T-helper 2 cell (primary cell): ENCODE results near the gene KAT7.
"Not testable (repeated sequence)": the region's sequence is repeated elsewhere in the genome, so short reads cannot be mapped to it uniquely, and the experiment has no call there.

Source experiments
- DNase-seq, 5 experiments: peaks; one replicate each; pipeline versions ENCODE4 v3.0.0 to v3.0.0-alpha.2; 2012 to 2022

Gene KAT7

DNA sequence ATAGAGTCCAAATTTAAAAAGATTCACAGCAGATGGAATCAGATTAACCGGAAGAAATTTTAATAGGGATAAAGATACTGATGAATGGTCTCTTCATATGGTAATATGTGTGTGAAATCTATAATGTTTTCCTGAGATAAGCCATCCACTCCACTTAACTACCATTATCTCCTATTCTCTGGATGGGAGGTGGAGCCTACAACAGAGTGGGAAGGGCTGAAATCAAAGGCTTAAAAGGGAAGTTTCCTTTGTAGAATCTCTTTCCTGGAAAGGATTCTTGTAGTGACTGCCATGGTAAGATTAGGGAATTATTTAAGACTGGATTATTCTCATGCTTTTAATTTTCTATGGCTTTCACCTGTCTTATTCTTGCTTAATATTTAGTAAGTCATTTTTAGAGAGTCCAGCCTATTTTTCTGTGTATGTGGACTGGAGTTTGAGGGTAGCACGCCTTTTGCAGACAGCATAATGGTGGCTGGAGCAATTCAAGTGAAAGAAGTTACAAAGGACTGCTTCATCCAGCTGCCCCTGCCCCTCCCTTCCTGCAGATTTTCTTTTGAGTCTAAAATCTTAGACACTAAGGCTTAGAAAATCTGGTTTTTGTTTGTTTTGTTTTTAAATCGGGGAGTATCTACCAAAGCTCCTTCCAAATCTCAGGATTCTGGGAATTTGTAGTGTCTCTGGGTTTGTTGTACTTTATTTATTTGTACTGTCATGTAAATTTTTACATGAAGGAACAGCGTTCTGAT, 26.5 kb downstream of the KAT7 start:
- DNase-seq = no peak

DNA sequence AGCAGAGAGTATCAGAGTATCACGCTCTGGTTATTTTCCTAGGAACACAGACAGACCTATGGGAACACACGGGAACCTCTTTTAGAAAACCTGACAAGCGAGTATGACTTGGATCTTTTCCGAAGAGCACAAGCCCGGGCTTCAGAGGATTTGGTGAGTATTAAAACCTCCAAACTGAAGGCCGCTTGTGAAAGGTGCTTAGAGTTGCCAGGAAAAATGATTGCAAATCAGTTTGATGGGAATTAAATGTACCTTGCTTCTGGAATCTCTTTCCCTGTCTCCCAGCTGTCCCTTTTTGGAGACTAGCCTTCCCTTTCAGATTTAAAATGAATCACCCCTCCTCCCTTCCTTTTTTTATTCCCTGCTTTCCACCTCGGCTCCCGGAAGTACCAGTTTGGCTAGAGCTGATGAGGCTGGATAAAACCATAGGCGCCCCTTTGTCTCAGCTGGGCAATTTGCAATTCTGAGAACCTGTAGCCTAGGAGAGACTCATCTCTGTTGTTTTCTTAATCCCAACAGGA, 27.3 kb downstream of the KAT7 start:
- no peak for DNase-seq

DNA sequence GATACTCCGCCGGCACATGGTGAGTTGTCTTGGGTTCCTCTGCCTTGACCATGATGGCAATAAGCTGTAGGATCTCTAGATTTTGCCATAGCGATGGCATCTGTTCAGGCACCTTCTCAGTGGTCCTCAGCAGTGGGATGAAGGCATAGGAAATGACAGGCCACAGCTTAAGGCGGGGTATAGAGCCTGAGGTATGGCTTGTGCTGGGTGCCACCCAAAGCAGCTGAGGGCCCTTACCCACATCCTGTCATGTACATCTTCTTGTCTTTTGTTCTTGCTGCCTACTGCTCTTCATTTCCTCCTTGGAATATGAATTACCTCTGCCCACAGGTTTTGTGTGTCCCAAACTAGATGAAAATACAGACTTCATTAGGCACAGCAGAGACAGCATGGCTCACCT, 29.5 kb downstream of the KAT7 start:
- peak in 4 of 5 experiments; percentile 11 to 93 (median 56) for DNase-seq

DNA sequence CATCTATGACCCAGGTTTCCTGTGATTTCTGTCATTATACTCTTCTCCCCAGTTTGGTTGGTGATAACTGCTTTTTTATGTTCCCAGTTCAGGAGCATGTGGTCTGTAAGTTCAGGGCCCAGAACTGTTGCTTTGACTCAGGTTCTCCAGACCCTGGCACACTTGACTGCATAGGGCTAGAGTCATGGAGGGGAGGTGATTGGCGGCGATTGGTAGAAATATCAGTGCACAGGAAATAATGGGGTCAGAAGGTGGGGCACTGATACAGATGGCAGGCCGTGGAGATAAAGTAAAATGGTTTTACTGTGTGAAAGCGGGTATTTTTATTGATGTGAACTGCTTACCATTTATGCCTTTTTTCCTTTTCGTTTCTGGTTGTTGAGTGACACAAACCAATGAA, 30.7 kb downstream of the KAT7 start:
- DNase-seq = peak in 1 of 5 experiments; percentile 16

DNA sequence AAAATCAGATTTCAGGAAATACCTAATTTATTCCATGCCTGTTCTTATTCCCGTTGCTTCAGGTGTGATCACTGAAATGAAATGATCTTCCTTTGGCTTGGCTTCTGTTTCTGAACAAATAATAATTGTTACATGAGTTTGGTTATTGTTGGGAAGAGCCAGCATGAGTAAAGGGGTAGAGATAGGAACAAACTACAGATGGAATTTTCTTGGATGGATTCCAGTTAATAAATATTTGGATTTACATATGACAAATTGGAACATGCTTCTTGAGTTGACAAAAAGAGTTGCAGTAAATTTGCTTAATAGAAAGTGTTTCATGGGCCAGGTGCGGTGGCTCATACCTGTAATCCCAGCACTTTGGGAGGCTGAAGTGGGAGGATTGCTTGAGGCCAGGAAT, 31.2 kb downstream of the KAT7 start:
- no peak for DNase-seq

DNA sequence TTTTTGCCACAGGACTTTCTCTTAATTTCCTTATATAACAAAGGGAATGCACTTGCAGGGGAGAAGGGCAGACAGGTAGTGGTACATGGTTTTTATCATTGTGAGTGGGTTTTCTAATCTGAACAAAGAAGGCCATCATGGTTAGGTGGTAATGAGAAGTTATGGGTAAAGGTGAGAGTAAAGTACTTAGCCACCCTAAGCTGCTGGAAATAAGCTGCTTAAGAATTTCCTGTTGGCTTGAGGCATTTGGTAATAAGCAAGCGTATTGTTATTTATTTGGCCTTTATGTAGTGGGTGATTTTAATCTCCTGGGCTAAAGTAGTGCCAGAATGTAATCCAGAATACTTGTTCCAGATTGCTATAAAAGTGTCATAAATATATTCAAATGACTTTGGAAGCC, 32.3 kb downstream of the KAT7 start:
- DNase-seq = no peak

DNA sequence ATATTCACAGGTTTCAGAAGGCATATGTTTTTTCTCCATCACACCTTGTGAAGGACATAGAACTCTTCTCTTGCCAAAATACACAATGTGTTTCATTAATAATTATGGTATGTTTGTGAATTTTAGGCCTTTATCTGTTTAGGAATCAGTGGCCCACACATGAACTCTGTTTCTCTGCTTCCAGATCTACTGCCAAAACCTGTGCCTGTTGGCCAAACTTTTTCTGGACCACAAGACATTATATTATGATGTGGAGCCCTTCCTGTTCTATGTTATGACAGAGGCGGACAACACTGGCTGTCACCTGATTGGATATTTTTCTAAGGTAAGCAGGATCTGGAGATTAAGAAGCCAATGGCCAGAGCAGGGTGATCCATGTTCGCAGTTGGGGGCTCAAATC, 33.0 kb downstream of the KAT7 start:
- no peak for DNase-seq

DNA sequence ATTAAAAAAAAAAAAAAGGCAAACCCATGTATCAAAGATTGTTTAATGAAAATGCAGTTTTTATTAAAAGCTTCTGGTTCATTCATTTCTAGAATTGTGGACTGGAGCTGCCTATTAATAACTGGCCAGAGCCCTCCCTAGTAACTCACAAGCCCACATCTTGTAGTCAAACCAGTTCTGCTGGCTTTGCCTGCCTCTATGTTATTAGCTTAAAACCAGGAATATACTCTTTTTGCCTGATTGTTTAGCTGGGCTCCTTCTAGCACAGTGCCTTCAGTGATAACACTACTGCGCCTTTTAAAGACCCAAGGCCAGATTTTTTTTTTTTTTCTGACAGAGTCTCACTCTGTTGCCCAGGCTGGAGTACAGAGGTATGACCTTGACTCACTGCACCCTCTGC, 33.4 kb downstream of the KAT7 start:
- no peak for DNase-seq

DNA sequence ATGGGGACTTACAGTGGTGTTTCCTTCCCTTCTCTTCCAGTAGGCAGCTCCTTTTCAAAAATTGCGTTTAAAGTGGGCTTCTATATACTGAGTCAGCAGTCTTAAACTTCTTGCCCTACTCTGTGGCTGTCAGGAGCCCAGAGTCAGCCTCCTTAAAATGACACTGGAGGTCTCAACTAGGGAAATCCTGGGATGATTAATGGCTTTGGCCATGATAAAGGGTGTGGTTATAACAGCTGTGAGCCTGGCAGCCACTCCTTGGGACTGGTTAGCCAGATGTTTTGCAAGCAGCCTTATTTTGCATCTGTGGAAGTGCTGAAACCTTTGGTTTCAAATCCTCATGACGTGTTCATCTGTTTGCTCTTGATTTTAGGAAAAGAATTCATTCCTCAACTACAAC, 34.3 kb downstream of the KAT7 start:
- DNase-seq = no peak

DNA sequence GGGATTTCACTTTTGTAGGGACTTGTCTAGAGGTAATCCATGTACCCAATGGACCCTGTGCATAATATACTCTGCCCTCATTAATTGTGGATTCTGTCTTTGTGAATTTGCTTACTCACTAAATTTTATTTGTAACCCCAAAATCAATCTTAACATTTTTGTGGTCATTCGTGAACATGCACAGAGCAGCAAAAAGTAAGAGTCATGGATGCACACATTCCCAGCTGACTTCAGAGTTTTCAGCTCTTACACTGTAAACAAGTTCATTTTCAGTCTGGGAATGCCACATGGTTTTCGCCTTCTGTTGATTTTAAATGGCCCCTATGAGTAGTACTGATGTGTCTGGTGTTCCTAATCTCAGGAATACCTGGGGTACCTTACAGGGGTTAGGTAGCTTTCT, 35.1 kb downstream of the KAT7 start:
- DNase-seq = no peak

DNA sequence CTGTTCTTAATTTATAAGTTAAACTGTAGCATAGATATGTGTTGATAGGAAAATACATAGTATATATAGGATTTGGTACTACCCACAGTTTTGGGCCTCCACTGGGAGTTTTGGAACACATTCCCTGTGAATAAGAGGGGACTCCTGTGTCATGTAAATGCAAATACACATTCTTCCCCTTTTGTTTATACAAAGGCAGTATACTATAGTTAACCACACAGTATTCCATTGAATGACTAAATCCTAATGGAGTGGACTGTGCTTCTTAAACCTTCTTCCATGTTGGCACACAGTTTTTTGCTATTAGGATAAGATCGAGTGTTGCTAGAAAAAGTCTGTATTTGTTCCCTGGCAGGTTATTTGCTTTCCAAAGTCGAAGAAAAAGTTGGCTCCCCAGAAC, 37.2 kb downstream of the KAT7 start:
- DNase-seq = no peak

DNA sequence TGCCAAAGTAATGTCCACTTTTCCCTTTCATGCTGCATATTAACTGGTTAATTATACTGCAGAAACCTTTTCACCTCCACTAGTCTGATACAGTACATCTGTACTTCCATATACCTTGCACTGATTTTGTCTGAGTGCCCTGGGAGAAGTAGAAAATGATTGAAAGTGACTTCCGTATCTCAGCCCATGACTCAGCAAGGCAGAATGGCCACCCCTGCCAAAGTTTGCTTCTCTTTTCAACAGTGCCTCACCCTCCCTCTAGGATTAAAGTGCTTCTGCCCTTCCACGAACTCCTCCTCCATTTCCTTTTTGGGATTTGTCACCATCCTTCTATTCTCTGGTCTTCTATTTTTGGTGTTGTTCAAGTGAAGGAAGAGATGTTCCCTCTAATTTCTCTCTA, 39.8 kb downstream of the KAT7 start:
- not testable (repeated sequence) for DNase-seq

DNA sequence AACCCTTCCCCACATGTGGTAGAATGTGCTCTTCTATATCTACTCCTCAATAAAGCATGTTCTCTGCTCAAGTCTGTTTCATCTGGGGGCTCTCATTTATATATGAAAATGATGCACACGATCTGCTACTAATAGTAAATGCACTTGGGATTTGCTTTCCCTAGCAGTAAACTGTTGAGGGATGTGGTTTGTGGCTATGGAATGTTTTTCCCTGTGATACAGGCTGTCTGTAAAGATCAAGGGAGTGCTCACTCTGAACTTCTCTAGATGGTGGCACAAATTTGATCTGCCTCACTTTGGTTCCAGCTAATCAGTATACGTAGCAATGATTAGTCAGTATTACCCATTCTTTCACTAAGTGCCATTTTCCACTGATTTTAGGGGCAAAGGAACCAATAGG, 40.5 kb downstream of the KAT7 start:
- DNase-seq = no peak

DNA sequence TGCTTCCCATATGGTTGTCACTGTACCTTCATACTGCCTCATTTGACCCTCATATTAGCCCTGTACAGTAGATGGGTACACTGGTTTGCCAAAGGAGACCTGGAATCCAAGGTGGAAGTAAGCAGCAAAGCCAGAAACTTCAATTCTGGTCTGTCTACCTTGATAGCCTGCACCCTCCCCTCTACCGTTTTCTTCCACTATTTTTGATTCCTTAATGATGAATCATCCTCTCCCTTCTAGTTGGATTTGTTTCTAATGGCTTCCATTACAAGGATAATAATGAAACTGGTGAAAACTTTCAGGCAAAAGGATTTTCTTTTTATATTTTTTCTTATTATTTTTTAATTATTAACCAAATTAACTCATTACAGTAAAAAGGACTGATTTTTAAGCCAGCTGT, 42.1 kb downstream of the KAT7 start:
- no peak for DNase-seq

DNA sequence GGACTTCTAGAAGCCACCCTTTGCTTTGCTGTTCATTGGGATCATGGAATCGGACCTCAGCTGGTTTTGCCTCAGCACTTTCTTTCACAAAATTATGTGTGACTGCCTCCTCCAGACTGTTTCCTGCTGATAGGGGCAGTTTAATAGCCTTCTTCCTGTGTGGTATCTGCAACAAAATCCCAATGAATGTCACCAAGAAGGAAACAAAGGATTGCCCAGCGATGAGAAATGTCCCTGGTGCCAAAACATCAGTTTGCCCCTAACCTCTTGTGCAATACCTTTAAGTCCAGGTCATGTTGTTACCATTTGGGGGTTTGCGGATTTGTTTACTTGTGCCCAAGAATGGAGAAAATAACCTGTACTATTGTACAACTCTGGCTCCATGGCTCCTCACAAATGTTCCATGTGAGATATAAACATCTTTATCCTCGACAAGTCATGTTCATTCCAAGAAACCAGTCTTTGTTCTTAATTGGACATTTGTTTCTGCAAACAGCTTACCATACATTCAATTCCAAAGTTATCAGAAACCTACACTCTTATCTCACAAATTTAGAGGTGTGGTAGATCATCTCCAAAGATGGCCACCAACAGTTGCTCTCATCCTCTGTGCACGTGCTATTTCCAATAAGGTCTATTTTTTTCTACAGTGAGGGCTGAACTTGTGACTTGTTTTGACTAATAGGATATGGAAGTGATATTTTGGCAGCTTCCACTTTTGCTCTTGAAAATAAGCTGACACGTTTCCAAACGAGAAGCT, 44.5 kb downstream of the KAT7 start:
- no peak for DNase-seq

DNA sequence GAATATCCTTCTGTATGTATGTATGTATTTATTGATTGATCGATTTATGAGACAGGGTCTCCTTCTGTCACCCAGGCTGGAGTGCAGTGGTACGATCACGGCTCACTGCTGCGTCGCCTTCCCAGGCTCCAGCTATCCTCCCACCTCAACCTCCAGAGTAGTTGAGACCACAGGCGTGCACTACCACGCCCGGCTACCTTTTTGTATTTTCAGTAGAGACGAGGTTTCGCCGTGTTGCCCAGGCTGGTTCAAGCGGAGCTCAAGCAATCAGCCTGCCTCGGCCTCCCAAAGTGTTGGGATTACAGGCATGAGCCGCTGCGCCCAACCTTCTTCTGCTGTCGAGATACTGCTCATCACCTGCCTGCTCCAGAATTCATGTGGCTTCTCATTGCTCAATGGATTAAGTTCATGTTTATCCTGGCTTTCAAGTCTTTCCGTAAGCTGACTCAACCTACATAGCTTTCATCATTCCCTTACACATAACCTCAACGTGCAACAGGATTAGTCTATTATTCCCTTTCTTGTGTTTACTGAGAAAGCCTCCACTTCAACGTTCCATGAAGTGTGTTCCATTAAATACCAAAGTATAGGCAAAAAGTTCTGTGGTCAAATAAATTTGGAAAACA, 45.8 kb downstream of the KAT7 start:
- DNase-seq = no peak

DNA sequence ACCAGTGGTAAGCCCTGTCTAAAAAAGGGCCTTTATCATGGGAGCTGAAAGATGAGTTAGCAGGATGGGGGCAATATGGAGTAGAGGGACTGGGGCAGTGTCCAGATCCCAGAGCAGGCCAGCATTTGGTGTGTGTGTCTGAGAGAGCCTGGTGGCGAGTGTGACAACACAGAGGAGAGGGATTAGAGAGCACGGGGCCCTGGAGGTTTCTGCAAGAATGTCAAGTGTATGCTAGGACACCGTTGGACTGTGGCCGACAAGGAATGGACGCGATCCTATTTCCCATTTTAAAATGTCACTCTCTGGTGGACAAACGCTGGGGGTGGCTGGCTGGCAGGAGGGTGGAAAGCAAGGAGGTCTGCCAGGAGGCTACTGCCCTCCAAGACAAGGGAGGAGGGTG, 47.0 kb downstream of the KAT7 start:
- no peak for DNase-seq

DNA sequence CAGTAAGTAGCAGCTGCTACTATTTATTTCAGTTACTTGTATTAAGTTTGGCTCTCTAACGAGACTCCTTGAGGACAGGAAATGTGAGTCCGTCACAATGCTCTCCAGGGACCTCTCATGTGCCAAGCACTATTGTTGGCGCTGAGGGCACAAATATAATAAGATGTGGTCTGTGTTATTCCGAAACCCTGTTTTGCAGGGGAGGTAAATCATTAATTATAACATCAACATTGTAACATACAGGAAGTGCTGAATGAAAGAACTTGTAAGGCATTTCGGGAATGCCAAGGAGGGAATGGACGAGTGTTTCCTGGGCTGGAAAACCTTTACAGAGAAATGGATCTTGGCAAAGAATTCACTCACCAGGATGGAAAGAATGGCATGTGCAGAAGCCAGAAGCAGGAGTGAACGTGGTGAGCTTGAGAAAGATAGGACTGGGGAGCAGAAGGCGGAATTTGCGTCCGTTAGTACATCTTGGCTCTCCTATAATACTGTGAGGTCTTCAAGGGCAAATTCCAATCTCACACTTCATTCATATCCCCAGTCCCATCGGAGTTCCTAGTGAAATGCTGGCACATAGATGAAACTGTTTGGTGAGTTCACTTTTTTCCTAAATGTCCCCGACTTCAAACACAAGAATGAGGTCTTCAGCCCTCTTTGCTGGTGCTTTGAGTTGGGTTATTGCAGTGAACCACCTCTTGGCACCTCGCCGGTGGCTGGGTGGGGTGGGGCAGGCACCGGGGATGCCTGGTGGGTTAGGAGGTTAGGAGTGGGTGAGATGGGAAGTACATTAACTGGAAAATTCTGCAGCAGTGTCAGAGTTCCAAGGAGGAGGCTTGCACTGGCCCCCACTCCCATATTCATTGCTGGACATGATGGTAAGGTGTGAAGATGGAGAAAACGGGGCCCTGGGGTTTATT, 47.9 kb downstream of the KAT7 start:
- no peak for DNase-seq

DNA sequence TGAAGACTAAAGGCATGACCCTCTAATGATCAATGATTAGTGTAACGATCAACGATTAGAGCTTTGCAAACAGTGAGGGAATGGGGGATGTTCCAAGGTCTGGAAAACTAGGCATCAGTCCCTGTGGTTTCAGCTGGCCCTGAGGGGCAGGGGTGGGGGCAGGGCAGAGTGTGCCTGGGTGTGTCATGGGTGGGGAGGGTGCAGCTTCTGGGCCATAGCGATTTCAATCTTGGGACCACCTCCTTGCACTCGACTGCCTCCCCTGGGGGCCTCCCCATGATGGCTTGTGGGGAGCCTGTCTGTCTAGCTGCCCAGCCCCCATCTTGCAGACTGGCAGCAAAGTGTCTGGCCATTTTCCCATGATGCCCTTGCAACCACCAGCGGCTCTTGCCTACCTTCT, 51.0 kb downstream of the KAT7 start:
- DNase-seq = no peak

DNA sequence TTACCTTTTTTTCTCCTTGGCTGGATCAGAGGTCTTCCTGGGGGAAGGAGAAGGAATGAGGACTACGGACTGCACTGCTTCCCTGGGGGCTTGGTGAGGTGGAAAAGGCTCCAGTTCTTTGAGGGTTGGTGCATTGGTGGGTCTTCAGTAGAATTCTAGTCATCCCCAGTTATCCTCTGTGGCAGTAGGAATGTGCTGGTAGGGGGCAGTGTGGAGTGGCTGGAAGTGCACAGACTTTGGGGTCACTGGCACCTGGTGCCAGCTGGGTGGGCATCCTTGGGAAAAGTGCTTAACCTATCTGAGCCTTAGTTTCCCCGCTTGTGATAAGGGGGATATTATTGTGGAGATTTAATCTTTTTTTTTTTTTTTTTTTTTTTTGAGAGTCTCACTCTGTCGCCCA, 53.1 kb downstream of the KAT7 start:
- no peak for DNase-seq

DNA sequence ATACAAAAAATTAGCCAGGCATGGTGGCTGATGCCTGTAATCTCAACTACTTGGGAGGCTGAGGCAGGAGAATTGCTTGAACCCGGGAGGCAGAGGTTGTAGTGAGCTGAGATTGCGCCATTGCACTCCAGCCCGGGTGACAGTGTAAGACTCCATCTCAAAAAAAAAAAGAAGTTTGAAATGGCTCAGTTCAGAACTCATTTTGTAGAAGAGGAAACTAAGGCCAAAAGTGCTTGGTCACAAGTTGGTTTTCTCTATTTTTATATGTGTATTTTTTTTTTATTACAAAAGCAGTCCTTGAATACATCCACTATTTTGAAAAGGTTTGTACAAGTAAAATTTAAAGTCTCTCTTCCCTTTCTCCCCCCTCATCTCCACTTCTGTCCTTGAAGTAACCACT, 53.9 kb downstream of the KAT7 start:
- DNase-seq = no peak

DNA sequence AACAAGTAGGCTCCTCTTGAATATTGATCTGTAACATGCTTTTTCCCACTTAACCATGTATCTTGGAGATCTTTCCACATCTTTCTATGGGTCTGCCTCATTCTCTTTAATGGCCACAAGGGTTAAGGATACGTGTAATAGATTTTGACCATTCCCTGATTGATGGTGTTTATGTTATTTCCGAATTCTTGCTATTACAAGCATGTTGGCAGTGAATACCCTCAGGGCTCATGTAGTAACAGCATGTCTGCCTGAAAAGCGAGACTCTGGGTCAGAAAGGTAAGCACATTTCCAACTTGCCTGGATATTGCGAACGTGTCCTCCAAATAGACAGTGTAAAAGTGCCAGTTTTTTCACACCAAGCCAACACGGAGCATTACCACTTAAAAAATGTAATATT, 54.4 kb downstream of the KAT7 start:
- DNase-seq = no peak
